GM12892 (cell line): ENCODE results near the gene SLC6A17.

ENCODE experiments used
- POLR2A ChIP-seq: IDR thresholded peaks from 2 replicates; pipeline ENCODE4 v1.6.1; 2011; ENCODE audit warnings: low read depth, low read length, control low read depth
- POLR2AphosphoS5 ChIP-seq: IDR thresholded peaks from 2 replicates; pipeline ENCODE4 v1.6.1; 2011; ENCODE audit warnings: low read depth, low read length, control low read depth

GRCh38 chr1:110160538-110161100, 10.3 kb downstream of the SLC6A17 start:
- TF ChIP-seq POLR2A (no peak), POLR2AphosphoS5 (no peak)
